Inflammatory macrophage treated with lipopolysaccharide for 1 hour (primary cell): ENCODE data around the gene CCDC97.
"Not testable (repeated sequence)": the region's sequence is repeated elsewhere in the genome, so short reads cannot be mapped to it uniquely, and the experiment has no call there.

ENCODE experiments used
- DNase-seq, 2 donors: peaks; one replicate each; pipeline ENCODE4 v3.0.0-alpha.2; 2020 to 2022

CCDC97 gene

DNA sequence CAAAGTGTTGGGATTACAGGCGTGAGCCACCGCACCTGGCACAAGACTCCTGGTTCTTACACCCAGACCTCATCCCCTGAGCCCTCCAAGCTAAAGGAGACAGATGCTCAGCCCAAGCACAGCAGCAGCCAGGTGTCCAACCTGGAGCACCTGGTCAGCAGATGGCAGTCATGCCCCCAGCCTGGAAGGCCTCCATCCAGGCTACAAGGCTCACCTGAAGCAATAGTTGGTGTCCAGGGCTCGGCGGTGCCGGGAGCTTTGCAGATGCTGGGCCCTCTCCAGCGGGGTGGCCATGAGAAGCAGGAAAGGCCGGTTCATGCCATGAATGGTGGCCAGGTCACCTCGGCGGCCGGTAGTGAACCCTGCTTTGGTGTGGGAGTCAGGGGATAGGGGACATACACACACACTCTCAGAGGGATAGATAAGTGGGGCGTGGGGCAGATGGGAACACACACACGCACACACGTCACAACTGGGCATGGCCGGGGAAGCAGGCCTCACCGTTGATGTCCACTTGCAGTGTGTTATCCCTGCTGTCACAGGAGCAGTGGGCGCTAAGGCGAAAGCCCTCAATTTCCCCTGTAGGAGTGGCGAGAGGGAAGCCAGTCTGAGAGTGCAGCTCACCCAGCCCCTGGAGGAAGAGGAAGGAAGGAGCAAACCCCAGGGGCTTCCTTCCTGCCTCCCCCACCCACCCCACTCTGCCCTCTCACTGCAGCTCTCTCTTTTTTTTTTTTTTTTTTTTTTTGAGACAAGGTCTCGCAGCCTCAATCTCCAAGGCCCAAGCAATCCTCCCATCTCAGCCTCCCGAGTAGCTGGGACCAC, 31.9 kb downstream of the CCDC97 start:
- peak in 1 of 2 donors; percentile 56 for DNase-seq

DNA sequence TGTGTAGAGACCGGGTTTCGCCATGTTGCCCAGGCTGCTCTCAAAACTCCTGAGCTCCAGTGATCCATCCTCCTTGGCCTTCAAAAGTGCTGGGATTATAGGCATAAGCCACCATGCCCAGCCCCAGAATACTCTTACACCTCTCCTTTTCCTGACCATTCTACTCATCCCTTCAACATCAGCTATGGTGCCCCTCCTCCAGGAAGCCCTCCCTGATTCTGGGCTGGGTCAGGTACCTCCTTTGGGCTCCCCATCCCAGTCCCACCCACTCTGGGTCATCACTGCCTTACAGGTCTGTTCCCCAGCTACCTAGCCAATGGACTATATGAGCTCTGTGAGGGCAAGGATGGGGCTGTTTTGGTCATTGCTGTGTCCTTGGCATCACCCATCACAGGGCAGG, 34.2 kb downstream of the CCDC97 start:
- no peak for DNase-seq

DNA sequence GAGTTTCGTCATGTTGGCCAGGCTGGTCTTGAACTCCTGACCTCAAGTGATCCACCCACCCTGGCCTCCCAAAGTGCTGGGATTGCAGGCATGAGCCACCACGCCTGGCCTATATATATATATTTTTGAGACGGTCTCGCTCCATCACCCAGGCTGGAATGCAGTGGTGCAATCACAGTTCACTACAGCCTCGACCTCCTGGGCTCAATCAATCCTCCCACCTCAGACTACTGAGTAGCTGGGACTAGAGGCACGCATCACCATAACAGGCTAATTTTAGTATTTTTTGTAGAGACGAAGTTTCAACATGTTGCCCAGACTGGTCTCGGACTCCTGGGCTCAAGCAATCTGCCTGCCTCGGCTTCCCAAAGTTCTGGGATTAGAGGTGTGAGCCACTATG, 36.9 kb downstream of the CCDC97 start:
- not testable (repeated sequence) for DNase-seq

DNA sequence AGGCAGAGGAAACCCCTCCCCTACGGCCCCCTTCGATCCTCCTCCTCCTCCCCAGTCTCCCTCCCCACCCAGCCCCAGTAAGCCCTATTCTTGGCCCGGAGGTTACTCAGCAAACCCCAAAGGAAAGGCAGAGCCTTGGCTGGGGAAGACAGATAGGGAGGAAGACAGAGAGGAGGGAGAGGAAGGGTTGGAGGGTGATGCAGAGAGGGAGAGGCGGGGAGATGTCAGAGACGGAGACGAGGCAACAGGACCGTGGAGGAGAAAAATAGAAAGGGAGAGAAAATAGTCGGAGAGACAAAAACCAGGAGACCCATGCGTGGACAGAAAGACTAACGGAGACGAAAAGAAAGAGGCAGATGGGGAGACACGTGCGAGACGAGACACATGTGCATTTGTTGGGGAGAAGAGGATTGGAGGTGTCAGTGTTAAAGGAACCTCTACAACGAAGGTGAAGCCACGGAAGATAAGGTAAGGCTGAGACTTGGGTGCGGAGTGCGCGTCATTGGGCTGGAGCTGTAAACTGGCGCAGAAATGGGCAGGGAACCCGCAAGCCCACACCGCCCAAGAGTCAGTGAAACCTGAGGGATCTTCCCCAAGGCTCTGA, 40.9 kb downstream of the CCDC97 start:
- no peak for DNase-seq

DNA sequence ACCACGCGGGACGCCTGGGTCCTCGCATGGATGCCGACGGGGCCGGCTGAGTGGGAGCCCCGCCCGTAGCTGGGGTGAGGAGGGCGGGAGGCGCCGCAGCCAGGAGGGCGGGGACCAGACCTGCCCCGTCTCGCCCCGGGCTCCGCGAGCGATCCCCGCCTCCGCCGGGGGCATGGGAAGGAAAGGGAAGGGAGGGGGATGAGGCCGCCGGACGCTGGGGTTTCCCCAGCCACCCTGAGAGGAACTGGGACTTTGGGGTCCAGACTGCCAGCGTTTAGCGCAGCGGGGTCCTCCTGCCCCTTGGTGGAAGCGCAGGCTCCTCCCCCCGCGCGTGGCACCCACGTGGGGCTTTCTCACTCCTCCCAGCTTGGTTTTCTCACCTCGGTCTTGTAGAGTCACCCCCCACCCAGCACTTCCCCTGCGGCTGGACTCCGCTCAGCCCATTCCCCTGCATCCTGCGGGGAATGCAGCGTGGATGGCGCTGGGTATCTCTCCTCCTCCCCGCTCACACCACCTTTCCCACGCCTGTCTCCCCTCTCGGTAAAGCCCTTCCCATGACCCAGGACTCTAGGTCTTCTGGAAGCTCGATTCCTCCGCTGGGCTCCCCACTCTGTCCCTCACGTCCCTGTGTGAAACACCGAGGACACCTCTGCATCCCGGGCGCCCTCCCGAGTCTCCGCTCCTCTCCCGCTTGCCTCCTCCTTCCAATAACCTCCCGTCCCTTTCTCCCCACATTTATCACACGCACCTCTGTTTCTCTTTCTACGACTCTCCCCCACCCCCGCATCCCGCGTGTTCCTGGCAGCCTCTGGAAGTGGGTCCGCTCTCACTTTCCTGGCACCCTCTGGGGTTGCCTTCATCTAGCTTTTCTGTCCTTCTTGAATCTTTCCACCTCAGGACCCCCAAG, 41.6 kb downstream of the CCDC97 start:
- DNase-seq = peak; percentile 67 to 80

DNA sequence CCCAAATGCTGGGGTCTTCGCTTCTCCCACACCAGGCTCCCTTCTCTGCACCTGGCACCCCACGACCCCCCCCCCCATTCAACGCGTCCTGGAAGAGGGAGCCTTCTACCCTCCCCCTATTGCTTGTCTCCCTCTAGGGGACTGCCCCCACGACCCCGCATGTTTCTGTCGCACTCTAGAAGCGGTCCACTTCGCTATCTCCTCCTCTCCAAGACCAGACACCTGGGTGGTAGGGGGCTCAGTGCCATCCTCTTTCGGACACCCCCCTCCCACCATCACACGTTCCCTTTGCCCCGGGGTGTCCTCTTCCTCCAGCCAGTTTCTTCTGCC, 42.3 kb downstream of the CCDC97 start:
- no peak for DNase-seq

DNA sequence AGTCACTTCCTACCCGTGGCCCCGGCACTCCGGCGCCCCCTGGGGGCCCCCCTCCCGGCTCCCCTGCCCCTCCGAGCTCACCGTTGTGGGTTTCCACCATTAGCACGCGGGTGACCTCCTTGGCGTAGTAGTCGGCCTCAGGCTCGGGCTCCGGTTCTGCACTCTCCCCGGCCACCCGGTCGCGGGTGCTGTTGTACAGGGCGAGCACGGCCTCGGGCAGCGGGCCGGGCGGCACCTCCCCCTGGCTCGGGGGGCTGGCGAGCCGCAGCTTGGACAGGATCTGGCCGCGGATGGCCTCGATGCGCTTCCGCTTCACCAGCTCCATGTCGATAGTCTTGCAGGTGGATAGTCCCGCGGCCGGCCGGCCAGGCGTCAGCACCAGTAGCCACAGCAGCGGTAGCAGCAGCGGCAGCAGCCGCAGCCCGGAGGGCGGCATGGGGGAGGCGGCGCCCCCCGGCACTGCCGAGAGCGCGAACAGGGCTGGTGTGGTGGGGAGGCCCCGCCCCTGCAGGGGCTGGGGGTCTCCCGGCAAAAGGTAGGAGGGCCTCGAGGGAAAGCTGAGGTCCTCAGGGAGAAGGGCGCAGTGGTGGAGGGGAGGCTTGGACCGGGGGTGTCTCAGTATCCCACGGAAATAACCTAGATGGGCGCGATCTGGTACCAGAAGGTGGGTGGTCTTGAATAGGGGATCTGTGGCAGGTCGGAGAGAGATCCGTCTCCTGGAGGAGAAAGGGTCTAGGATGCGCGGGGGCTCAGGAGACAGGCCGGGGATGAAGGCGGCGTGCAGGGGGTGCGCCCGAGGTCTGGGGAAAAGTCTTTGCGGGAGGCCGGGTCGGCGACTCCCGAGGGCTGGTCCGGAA, 42.9 kb downstream of the CCDC97 start:
- DNase-seq = peak; percentile 63 to 74

DNA sequence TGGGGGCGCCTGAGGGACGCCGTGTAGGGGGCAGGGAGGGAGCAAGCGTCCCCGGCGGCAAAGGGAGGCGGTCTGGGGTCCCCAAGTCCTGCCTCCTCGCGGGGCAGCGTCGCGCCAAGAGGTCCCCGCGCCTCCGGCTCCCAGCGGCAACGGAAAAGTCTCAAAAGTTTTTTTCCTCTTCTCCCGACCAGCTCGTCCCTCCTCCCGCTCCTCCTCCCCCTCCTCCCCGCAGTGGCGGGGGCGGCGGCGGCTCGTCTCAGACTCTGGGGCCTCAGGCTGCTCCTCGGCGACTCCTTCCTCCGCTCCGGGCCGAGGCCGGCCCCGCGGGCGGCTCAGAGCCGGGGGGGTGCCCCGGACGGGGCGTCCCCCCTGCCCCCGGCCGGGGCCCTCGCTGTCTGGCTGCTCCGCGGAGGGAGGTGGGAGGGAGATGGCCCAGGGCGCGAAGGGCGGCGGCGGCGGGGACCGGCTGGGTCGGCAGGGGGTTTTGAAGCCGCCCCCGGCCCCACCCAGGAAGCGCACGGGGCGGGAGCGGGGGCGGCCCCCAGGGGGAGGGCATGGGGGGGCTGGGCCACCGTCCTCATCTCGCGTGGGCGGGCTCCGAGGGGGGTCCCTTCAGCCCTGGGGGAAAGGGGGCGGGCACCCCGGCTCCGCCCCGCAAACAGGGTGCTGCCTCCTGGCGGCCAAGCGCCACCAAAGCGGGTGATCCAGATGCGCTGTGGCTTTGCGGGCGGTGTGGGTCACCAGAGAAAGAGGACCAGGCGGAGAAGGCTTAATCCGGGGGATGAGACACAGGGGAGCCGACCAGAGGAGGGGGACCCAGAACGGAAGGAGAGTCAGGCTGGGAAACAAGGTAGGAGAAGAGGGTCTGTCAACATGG, 43.7 kb downstream of the CCDC97 start, which contains the start of gene TGFB1:
TSS of gene TGFB1 (minus strand) at position 457 of the 877 bp plus-strand sequence. CDS start 878 bp downstream, outside the sequence.
- peak; percentile 81 to 92 for DNase-seq

DNA sequence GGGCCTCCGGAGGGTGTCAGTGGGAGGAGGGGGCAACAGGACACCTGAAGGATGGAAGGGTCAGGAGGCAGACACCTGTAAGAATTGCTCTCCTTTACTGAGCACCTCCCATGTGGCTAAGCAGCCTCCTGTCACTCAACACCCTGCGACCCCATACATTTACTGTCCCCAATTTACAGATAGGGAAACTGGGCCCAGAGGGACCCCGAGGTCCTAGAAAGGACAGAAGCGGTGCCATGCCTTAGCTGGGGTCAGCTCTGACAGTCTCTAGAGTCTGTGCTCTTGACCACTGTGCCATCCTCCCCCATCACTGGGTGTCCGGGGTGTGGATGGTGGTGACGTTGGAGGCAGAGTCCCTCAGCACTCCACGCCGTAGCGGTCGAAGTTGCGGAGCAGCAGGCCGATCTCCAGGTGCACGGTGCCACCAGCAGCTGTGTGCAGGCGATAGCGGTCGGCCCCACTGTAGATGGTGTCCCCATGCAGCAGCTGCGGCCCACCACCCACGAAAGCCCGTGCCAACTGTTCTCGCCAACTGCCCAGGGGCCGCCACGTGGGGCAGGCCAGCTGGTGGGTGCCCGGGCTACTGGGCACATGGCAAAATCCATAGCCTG, 44.5 kb downstream of the CCDC97 start:
- no peak for DNase-seq

DNA sequence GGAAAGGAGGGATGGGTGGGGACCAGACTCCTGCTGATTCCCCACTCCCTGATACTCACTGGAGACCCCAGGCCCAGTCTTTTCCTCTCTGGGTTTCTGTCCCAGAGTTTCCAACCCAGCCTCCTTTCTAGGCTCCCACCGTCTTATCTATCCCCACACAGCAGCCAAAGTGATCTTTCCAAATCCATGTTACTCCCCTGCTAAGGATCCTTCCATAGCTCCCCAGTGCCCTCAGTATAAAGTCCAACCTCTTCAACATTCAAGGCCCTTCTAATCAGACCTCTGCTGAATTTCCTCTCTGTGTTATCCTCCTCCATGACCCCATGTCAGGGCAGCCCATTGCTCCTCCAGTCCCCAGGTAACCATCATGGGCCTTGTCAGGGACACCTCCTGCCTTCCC, 45.1 kb downstream of the CCDC97 start:
- no peak for DNase-seq

DNA sequence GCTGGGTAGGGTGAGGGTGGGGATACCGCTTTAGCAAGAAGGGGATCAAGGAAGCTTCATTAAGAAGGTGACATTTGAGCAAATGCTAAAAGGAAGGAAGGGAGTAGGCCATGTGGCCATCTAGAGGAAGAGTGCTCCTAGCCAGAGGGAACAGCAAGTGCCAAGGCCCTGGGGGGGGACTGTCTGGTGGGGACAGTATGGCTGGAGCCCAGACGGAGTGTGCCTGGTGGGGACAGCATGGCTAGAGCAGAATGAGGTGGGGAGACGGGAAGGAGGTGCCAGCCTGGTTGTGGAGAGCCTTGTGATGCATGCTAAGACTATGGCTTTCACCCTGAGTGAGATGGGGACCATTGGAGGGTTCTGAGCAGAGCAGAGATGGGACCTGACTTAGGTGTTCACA, 45.8 kb downstream of the CCDC97 start:
- no peak for DNase-seq

DNA sequence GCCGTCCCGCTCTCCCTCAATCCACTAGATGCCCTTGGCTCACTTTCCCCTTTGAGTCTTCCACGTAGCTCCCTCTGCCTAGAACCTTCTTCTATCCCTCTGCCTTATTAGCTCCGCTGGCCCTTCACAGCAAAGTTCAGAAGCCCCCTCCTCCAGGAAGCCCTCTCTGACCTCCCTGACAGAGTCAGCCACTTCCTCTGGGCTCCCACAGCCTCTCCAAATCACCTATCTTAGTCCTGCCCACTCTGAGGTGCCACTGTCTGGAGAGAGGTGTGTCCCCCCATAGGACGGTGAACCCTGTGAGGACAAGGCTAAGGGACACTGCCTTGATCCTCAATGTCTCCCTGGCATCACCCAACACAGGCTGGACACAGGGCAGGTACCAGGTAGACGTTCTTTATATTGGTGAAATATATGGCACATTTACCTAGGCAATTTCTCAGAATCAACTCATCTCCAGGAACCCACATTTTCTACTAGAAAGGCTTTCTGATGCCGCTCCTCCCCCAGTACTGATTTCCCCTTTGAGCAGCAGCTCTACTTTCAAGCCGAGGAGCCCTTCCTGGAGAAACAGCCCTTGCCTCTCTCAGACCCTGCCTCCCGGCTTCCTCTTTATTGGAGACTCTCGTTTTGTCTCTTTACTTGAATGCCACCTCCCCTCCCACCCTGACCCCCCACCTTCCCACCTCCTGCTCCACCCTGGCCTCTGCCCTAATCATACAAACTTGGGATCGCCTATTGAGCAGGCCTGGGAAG, 47.2 kb downstream of the CCDC97 start:
- peak in 1 of 2 donors; percentile 43 for DNase-seq

DNA sequence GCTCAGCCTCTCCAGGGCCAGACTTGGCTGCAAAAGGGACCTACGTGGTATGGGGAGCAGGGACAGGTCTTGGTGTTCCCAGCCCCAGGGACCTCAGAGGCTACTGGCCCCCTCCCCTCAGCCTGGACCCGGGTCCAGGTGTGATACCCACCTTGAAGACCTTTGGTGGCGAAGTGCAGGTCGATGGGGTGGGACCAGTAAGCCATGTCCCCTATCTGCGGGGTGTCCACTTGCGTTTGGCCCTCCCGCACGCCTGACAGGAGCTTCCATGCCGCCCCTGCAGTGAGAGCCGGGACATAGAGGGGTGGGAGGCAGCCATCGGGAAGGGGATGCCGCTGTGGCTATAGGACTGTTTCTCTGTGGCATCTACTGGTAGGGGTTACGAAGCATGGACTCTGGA, 47.8 kb downstream of the CCDC97 start:
- DNase-seq = no peak

DNA sequence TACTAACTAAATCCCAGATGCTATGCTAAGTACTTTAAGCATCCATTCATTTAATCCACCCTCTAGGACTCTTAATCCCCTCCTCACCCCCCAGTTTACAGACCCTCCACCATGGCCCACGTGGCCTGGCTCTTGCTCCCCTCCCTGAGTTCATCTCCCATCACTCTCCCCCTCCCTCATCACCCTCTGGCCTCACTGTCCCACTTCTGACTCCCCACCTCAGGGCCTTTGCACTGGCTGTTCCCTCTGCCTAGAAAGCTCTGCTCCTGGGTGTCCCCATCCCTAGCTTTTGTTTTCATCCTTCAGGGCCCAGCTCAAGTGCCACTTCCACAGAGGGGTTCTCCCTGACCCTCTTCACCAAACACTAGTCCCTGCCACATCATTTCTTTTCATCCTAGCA, 49.8 kb downstream of the CCDC97 start:
- no peak for DNase-seq

DNA sequence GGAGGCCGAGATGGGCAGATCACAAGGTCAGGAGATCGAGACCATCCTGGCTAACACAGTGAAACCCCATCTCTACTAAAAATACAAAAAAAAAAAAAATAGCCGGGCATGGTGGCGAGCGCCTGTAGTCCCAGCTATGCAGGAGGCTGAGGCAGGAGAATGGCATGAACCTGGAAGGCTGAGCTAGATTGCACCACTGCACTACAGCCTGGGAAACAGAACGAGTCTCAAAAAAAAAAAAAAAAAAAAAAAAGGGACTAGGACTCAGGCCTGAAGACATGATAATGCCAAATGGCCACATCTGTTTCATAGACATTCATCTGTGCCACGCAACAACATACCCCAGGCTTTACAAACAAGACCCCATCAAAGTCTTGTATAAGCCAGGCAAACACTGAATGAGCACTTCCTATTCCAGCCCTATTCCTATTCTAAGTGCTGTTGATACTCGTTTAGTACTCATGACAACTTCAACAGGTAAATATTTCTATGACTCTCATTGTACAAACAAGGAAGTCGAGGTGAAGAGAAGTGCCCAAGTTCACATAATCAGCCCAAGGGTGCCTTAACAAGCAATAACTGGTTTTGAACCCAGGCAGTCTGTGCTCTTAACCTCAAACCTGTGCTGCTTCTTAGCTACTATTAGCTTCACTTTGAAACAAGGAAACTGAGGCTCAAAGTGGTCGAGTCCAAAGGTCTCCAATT, 52.3 kb downstream of the CCDC97 start:
- DNase-seq = no peak

DNA sequence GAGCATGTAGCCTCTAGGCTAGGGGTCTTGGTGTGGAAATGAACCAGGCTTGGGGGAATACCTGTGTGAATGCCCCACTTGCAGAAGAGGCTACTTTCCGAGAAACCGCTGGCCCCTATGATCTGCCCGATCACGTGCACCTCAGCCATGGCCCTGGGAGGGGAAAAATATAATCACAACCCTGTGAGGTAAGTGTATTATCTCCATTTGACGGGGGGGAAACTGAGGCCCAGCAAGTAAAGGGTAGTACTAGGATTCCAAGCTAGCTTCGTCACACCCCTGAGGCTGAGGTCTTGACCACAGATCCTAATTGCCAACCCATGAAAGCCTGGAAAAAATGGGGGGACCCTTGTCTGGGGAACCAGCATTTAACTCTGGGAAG, 53.4 kb downstream of the CCDC97 start:
- no peak for DNase-seq

DNA sequence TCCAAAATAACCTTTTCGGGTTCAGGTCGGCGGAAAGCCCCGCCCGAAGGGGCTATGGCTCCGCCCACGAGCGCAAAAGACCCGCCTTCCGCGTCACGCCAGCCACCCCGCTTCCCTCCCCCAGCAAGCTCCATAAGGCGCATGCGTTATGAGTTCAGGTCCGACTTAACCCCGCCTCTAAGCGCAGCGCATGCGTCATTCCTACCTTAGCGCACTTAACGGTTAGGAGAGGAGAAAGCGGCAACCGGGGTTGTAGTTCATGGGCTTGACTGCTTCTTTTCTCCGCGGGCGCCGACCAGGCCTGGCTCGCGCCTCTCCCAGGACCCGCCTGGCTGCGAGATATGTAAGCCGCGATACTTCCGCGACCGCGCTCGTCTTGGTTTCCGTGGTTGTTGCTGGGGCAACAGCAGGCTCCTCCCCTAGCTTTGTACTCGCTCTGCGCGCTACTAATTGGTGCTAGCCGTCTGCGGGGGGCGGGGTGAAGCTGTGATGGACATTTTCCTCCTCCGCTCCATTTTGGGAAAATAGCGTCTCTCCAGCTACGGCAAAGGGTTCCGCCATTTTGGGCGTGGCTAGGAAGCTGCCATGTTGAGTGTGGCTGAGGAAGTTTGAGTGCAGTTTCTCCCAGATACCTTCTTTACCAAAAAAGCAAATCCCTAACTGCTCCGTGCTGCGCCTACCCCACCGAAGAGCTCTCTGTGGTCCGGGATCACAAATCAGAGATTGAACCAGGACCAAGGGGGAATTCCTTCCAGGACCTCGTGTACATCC, 54.0 kb downstream of the CCDC97 start, which contains the start of gene B9D2:
TSS of gene B9D2 (minus strand) at position 397 of the 771 bp plus-strand sequence. CDS start 630 bp downstream, outside the sequence.
- peak; percentile 97 to 98 for DNase-seq

DNA sequence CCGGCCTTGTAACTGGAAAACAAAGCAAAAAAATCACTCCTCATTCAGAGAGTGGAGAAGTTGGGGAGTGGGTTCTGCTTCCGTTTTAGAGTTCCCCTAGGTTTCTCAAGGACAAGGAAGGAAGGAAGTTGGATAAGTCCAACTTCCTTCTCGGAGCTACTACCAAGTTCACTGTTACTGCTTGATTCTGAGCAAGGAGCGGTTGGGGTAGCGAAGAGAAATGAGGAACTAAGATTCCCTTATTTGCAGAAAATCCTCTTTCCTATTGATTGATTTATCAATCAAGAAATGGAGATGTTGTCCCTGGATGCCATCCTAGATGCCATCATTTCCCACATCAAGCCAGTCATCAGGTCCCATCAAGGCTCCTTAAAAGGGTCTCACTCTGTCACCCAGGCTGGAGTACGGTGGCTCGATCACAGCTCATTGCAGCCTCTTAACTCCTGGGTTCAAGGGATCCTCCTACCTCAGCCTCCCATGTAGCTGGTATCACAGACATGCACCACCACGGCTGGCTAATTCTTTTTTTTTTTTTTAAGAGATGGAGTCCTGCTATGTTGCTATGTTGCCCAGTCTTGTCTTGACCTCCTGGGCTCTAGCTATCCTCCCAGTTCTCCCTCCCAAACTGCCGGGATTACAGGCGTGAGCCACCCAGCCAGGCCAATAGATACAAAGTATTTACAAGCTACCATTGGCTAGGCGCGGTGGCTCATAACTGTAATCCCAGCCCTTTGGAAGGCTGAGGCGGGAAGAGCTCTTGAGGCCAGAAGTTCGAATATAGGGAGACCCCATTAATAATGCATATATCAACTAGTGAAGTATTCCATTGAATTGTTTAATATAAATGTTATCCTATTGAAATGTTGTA, 54.8 kb downstream of the CCDC97 start:
- DNase-seq = peak; percentile 60 to 81
